Amniotic epithelial cell (primary cell): ENCODE results near the gene PDE1C.

Source experiments
- DNase-seq: peaks from one replicate; pipeline ENCODE4 v3.0.0-alpha.2; 2010; ENCODE audit warnings: low read depth

PDE1C gene

DNA sequence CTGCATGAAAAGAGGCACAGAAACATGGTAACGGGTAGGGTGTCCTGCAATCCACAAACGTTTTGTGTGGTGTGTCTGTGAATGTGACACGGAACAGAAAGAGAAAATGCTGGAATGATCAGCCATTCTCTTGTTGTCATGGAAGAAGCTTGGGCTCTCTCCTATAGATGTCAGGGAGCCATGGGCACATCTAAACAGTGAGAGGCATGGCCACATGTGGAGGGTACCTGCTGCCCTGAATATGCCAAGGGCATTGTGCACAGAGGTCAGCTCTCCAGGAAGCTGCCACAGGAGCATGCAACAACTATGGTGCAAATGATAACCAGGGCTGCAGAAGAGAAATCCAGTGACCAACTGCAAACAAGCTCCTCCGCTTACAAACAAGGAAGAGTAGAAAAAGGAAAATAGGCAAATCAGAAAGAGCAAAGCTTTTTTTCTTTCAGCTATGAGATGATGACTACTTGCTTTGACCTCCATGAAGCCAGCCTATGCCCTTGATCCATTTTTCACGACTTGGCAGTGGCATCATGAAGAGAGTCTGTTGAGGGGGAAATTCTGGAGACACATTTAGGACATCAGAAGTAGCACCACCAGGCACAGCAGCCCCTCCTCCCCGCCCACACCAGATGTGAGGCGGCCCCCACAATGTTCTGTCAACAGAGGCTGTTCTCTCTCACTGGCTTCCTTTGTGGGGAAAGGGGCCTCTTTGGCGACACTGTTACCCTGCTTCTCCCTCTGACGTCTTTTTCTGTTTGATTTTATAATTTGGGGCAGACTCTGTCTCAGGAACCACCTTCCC, 4.8 kb upstream of the PDE1C start:
- DNase-seq = no peak

DNA sequence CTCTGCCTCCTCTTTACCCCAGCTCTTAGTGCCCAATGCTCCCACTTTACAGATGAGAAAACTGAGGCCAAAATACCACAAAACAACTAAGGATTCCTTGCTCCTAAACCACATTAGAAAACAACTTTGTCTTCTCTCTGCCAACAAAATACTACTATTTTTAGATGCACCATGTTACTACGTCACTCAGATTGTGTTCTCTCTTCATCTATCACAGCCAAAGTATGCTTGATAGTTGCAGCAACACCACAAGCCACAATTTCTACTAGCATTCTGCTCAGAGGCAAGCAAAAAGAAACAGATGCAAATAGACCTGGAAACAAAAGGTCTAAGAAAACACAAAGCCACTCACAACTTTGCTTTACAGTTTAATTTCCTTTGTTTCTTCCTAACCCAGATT, 3.3 kb upstream of the PDE1C start:
- no peak for DNase-seq

DNA sequence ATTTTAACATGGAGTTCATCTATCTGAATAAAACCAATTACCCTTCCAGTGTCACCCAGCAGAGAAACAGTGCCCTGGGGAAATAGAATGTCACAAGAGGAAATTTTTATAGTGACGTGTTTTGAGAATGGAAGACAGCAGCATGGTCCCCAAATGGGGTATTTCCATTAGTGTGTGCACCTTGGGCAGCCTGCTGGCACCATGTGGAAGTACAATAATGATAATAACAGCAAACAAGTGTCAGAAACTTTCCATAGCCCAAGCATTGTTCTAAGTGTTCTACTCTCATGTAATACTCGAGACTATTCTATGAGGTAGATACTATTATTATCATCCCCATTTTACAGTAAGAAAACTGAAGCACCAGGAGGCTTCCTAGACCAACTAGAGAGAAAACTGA, 2.2 kb upstream of the PDE1C start:
- no peak for DNase-seq

DNA sequence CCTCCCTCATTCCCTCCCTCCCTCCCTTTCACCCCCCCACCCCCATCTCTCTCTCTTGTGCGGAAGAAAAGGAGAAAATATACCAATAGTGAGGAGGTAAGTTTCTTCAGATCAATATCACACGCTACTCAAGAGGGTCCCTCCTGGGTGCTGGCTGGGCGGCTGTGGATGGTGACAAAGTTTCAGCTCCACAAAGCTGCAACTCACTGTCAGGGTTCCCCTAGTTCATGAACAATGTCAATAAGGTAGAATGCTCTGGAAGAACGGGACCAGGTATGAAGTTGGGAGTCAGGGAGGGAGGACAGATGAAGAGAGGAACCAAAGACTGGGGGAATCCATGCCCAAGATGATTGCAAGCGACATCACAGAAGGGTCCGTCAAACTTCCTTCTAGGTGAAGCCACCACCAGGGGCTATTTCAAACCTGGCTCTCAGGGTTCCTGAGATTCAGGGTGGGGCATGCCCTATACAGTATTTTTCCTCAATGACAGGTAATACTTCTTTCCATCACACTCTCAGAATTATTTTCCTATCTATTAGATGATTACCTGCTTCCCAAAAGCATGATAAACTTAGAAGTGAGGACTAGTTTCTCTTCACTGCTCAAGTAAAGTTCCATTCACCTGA, 1.4 kb upstream of the PDE1C start:
- no peak for DNase-seq

- DNase-seq = no peak
Measured at GRCh38 chr7:32070051-32070405, 179 bp downstream of the PDE1C start.

GRCh38 chr7:32069116-32069650, 1.0 kb downstream of the PDE1C start:
- no peak for DNase-seq

- DNase-seq = no peak
Measured at GRCh38 chr7:32068411-32069101, 1.7 kb downstream of the PDE1C start.

- no peak for DNase-seq
Measured at GRCh38 chr7:32066441-32066840, 3.8 kb downstream of the PDE1C start.

GRCh38 chr7:32063614-32064013, 6.6 kb downstream of the PDE1C start:
- no peak for DNase-seq

DNA sequence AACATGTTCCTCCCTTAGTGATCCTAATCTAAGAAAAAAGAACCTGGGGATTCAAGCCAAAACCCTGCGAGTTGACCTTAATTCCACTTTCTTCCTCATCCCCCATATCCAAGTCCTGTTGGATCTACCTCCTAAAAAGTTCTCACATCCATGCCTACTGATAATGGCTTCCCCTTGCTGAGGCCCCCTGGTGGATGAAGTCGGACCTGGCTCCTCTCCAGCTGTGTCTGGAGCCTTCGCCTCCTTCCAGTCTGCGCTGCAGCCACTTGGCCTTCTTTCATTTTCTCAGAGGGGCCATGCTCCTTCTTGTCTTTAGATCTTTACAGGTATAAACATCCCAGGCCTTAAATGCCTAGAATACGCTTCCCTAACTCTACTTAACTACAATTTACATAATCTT, 8.1 kb downstream of the PDE1C start:
- peak; percentile 7 for DNase-seq

- no peak for DNase-seq
Measured at GRCh38 chr7:32061346-32061745, 8.9 kb downstream of the PDE1C start.

- peak; percentile 1 for DNase-seq
Measured at GRCh38 chr7:32059289-32060011, 10.8 kb downstream of the PDE1C start.

GRCh38 chr7:32058002-32058401, 12.2 kb downstream of the PDE1C start:
- DNase-seq = no peak

DNA sequence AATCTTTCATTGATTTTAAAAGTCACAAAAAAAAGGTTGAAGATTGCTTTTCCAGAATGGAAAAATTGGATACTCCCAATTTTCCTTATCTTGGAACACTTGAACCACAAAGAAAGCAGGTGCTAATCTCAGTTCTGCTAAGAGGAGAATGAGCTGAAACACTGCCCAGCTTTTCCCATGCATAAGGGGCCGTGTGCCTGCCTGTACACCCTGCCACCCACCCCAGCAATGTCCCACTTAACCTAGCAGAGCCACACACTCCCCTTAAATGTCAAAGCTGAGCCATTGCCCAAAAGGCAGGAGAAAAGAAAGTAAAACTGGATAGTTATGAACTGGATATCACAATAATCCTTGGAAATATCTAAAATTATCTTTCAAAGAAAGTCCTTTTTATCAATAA, 13.4 kb downstream of the PDE1C start:
- no peak for DNase-seq

- no peak for DNase-seq
Measured at GRCh38 chr7:32053204-32053603, 17.0 kb downstream of the PDE1C start.

- no peak for DNase-seq
Measured at GRCh38 chr7:32051128-32051527, 19.1 kb downstream of the PDE1C start.

- DNase-seq = no peak
Measured at GRCh38 chr7:32049599-32049998, 20.6 kb downstream of the PDE1C start.

DNA sequence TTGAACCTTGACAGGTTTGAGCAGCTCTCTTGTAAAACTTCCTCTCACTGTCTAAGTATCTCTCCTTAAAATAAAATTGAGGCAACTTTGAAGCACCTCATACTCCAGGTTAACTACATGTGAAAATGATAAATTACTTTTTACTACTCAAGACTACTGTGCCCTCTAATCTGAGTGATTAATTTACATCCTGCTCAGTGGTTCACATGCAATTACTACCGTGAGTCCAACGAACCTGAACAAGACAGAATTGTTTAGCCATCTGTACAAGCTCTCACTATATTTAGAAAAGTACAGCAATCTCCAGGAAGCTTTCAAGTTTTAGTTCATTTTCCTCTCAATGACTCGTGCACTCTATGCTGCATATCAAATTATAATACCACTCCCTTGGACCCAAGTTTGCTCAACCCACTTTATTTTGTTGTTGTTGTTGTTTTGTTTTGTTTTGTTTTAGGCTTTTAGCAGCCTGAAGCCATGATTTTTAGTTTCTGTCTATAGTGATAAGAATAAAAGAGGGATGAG, 21.2 kb downstream of the PDE1C start:
- DNase-seq = no peak

DNA sequence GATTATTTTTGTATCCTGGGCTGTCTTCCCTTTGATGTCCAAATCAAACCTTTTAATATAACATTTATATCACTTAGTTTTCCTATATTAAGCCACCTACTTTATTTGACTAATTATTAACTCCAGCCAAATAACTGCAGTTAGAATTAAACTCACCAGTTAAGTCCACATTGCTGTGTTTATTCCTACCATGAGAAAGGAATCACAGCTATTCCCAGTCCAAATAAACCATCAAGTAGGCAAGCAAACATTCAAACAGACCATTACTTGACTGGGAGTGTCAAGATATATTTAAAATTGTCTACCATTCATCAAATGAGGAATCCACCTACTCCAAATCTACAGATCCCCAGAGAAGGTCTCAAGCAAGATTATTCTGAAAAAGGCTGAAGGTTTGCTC, 22.4 kb downstream of the PDE1C start:
- DNase-seq = no peak

DNA sequence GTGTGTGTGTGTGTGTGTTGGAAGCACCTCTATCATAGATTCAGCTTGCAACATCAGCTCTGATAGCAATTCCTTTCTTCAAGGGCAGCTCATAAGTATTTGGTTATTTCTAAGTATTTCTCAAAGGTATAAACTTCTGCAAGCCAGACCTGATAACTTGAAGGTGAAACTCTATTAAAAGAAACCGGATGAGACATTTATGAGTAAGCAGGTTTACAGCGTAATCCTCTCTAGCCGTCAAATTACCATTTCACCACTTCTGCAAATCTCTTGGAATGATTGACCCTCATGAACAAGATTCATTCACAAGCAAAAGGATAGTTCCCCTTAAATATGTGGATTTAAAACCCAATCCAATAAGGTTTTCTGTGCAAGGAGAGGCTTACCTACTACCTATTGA, 23.1 kb downstream of the PDE1C start:
- DNase-seq = no peak

- no peak for DNase-seq
Measured at GRCh38 chr7:32045228-32045627, 25.0 kb downstream of the PDE1C start.

- no peak for DNase-seq
Measured at GRCh38 chr7:32044739-32045138, 25.5 kb downstream of the PDE1C start.
